Central memory CD8-positive, alpha-beta T cell (primary cell): ENCODE measurements around the gene SCGB2B2.
"Not testable (repeated sequence)": the region's sequence is repeated elsewhere in the genome, so short reads cannot be mapped to it uniquely, and the experiment has no call there.

Source experiments
- ATAC-seq: fragments of 150-1000 bp; cut with Tn5 transposase; replicated peaks from 2 replicates; pipeline ENCODE4 v1.10.0; 2022; ENCODE audit warnings: mild to moderate bottlenecking, moderate FRiP score, moderate number of reproducible peaks; ENCODE audit not compliant: poor library complexity, severe bottlenecking; ENCODE audit errors: extremely low read depth
- DNase-seq, 2 donors: peaks; one replicate each; pipeline ENCODE4 v3.0.0; 2021; ENCODE audit warnings: low spot score in 2 of 2
- H3K27ac Mint-ChIP-seq: one replicate; pipeline ENCODE4 v1.8.0; 2022; ENCODE audit warnings: low read depth, mild to moderate bottlenecking, moderate library complexity, mixed read lengths
- H3K27me3 Mint-ChIP-seq: one replicate; pipeline ENCODE4 v1.8.0; 2022; ENCODE audit warnings: mixed read lengths
- H3K36me3 Mint-ChIP-seq: one replicate; pipeline ENCODE4 v1.8.0; 2022; ENCODE audit warnings: mild to moderate bottlenecking, moderate library complexity, mixed read lengths; ENCODE audit not compliant: insufficient read depth
- H3K4me1 Mint-ChIP-seq: one replicate; pipeline ENCODE4 v1.8.0; 2022; ENCODE audit warnings: mixed read lengths
- H3K4me3 Mint-ChIP-seq: one replicate; pipeline ENCODE4 v1.8.0; 2022; ENCODE audit warnings: mild to moderate bottlenecking, moderate library complexity, mixed read lengths
- H3K9me3 Mint-ChIP-seq: one replicate; pipeline ENCODE4 v1.8.0; 2022; ENCODE audit warnings: mixed read lengths

The SCGB2B2 gene

DNA sequence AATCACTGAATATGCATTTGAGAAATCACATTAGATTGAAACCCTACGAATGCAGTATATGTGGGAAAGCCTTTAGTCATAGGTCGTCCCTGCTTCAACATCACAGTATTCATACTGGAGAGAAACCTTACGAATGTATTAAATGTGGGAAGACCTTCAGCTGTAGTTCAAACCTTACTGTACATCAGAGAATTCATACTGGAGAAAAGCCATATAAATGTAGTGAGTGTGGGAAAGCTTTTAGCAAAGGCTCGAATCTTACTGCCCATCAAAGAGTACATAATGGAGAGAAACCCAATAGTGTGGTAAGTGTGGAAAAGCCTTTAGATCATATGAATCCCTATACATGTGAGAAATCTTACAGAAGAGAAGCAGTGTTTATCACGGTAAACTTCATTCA is 8.3 kb upstream of the SCGB2B2 start:
- not testable (repeated sequence) for H3K27me3 Mint-ChIP-seq, H3K4me1 Mint-ChIP-seq, H3K4me3 Mint-ChIP-seq, ATAC-seq, H3K36me3 Mint-ChIP-seq, H3K27ac Mint-ChIP-seq, DNase-seq
- peaks cover 23% of the 10 kb centered on the region for H3K9me3 Mint-ChIP-seq

DNA sequence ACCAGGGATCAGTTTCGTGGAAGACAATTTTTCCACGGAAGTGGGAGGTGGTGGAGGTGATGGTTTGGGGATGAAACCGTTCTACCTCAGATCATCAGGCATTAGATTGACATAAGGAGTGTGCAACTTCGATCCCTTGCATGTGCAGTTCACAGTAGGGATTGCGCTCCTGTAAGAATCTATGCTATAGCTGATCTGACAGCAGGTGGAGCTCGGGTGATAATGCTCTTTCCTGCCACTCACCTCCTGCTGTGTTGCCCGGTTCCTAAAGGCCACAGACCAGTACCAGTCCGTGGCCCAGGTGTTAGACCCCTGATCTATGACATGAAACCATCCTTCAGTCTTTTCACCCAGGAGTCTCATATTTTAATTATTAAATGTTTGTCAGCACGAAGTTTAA is 4.5 kb upstream of the SCGB2B2 start:
- Mint-ChIP-seq H3K4me1 (peaks cover 18% of the 10 kb centered on the region), H3K4me3 (no peak overlapping the region), H3K27ac (no peak overlapping the region), H3K36me3 (peaks cover 29% of the 10 kb centered on the region), H3K9me3 (peaks cover 13% of the 10 kb centered on the region), H3K27me3 (no peaks in the 10 kb centered on the region)
- ATAC-seq (no peak), DNase-seq (no peak)

DNA sequence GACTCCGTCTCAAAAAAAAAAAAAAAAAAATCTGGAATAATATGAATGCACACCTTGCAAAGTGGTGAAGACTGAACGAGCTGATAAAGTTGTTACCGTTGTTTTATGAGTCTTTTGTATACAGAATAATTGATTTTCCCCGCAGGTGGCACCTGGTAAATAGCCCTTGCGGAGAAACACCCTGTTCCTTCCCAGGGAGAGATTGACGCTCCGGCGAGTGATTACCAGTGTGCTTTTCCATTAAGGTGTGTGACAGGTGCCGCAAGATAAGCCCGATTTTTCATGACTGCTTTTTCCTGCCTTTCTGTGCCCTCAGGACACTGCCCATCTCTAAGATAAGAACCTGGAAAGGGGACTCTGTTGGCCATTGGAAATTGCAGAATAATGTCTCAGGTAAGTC is 1.5 kb upstream of the SCGB2B2 start:
- Mint-ChIP-seq H3K4me1 (peaks cover 18% of the 10 kb centered on the region), H3K4me3 (peak overlapping the region; percentile 97), H3K9me3 (peaks cover 7% of the 10 kb centered on the region), H3K27ac (peak overlapping the region; percentile 99), H3K27me3 (peaks cover 10% of the 10 kb centered on the region), H3K36me3 (peaks cover 26% of the 10 kb centered on the region)
- ATAC-seq (no peak), DNase-seq (no peak)

DNA sequence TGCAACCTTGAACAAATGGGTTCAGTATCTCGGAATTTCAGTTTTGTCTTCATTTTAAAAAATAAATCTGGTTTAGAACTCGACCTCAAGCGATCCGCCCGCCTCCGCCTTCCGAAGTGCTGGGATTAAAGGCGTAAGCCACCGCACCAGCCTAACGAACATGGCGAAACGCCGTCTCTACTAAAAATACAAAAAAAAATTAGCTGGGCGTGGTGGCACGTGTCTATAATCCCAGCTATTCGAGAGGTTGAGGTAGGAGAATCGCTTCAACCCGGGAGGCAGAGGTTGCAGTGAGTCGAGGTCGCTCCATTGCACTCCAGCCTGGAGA is 1.1 kb upstream of the SCGB2B2 start:
- H3K36me3 Mint-ChIP-seq = peaks cover 24% of the 10 kb centered on the region
- H3K27me3 Mint-ChIP-seq = peaks cover 10% of the 10 kb centered on the region
- DNase-seq (no peak), ATAC-seq (no peak)
- H3K27ac Mint-ChIP-seq = peak overlapping the region; percentile 99
- H3K4me3 Mint-ChIP-seq = peak overlapping the region; percentile 97
- peaks cover 18% of the 10 kb centered on the region for H3K4me1 Mint-ChIP-seq
- peaks cover 7% of the 10 kb centered on the region for H3K9me3 Mint-ChIP-seq

DNA sequence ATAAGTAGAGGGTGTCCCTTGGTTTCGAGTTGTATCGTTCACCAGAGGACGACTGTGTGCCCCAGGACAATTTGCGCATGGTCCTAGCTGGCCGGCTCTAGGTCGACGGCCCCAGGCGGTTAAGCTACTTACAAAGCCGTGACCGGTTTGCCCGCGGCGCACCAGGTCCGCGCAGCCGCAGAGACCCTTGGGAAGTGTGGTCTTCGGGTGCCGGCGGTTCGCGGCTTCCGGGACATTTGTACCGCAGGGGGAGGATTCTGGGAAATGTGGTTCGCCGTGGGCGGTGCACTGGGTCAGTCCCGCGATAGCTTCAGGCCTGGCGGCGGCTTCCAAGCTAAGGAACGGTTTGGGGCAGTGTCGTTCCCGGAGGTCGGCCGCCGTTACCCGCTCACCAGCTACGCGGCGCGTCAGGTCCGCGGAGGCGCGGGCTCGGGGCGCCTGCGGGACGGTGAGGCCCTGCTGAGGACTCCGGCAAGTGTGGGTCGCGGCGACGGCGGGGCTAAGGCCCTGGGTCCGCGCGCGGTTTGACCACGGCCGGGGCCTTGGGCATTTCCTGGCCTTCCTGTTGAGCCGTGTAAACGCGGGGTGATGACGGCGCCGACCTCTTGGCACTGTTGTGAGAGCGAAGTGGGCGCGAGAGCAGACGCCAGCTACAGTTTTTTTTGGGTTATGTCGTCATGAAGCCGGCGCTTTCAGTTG is 576 bp upstream of the SCGB2B2 start, which contains the start of gene ZNF302:
Gene ZNF302 (plus strand): TSS at position 293 of the 699 bp plus-strand sequence. CDS start 1,127 bp downstream, outside the sequence.
- H3K36me3 Mint-ChIP-seq = peaks cover 21% of the 10 kb centered on the region
- peak within 1 kb of the TSS; percentile 97 for H3K4me3 Mint-ChIP-seq
- ATAC-seq (peak; percentile 91), DNase-seq (peak; percentile 87 to 88)
- peaks cover 7% of the 10 kb centered on the region for H3K9me3 Mint-ChIP-seq
- H3K27ac Mint-ChIP-seq = peak within 1 kb of the TSS; percentile 99
- peaks cover 10% of the 10 kb centered on the region for H3K27me3 Mint-ChIP-seq
- peaks cover 18% of the 10 kb centered on the region for H3K4me1 Mint-ChIP-seq

DNA sequence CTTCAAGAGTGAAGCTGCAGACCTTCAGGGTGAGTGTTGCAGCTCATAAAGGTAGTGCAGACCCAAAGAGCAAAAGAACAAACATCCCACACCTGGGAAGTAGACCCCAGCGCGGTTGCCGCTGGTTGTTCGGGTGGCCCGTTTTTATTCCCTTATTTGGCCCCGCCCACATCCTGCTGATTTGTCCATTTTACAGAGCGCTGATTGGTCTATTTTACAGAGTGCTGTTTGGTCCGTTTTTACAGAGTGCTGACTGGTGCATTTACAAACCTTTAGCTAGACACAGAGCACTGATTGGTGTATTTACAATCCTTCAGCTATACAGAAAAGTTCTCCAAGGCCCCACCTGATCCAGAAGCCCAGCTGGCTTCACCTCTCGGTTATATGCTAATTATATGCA is 1.0 kb downstream of the SCGB2B2 start:
- H3K27ac Mint-ChIP-seq = no peak overlapping the region
- ATAC-seq (no peak), DNase-seq (no peak)
- peaks cover 20% of the 10 kb centered on the region for H3K36me3 Mint-ChIP-seq
- H3K4me3 Mint-ChIP-seq = no peak overlapping the region
- H3K4me1 Mint-ChIP-seq = peaks cover 18% of the 10 kb centered on the region
- H3K27me3 Mint-ChIP-seq = peaks cover 10% of the 10 kb centered on the region
- peaks cover 7% of the 10 kb centered on the region for H3K9me3 Mint-ChIP-seq

DNA sequence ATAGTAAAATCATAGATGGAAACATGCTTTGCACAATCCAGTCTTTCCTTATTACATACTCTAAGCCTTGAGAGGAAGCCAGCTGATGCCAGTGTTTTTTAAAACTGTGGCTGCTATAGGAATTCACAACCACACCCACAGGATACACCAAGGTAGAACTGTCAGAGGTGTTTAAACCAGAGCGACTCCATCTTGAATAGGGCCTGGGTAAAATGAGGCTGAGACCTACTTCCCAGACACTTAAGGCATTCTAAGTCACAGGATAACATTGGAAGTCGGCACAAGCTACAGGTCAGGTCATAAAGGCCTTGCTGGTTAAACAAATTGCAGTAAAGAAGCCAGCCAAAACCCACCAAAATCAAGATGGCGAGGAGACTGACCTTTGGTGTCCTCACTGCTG is 1.7 kb downstream of the SCGB2B2 start:
- DNase-seq (no peak), ATAC-seq (no peak)
- H3K27ac Mint-ChIP-seq = no peak overlapping the region
- peaks cover 7% of the 10 kb centered on the region for H3K9me3 Mint-ChIP-seq
- H3K27me3 Mint-ChIP-seq = peaks cover 10% of the 10 kb centered on the region
- H3K36me3 Mint-ChIP-seq = peaks cover 21% of the 10 kb centered on the region
- no peak overlapping the region for H3K4me3 Mint-ChIP-seq
- peaks cover 18% of the 10 kb centered on the region for H3K4me1 Mint-ChIP-seq

DNA sequence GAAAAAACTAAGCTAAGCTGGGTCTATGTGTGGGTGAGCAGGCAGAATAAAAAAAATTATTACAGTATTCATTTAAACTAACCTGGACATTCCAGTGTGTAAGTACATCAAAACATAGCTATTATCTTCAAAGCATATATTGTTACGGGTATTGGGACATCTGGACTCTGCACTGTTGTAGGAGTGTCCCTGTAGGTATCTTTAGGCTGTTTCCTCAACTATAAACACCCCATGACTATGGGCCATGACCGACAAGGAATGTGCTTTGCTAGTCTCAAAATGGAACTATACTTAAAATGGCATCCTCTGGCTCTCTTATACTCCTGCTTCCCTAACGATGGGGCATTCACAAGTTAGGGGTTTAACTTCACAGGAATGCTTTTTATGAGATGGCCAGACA is 3.4 kb downstream of the SCGB2B2 start:
- DNase-seq = no peak
- peaks cover 19% of the 10 kb centered on the region for H3K36me3 Mint-ChIP-seq
- peaks cover 10% of the 10 kb centered on the region for H3K27me3 Mint-ChIP-seq
- H3K4me3 Mint-ChIP-seq = no peak overlapping the region
- H3K9me3 Mint-ChIP-seq = no peaks in the 10 kb centered on the region
- peaks cover 6% of the 10 kb centered on the region for H3K4me1 Mint-ChIP-seq
- ATAC-seq = no peak
- H3K27ac Mint-ChIP-seq = no peak overlapping the region

DNA sequence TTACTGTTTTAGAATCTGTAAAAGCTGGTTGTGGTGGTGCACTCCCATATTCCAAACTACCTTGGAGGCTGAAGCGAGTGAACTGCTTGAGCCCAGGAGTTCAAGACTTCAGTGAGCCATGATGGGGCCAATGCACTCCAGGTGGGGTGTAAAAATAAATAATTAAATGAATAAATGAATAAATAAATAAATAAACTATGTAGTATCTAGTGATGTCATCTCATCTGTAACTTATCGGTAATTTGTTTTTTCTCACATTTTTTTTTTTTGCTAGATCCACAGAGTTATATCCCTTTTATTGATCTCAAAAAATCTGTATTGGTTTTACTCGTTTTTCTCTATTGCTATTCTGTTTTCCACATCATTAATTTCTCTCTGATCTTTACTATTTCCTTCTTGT is 5.0 kb downstream of the SCGB2B2 start:
- peaks cover 9% of the 10 kb centered on the region for H3K4me1 Mint-ChIP-seq
- ATAC-seq (no peak), DNase-seq (no peak)
- no peak overlapping the region for H3K27ac Mint-ChIP-seq
- no peaks in the 10 kb centered on the region for H3K9me3 Mint-ChIP-seq
- H3K4me3 Mint-ChIP-seq = no peak overlapping the region
- peaks cover 9% of the 10 kb centered on the region for H3K36me3 Mint-ChIP-seq
- H3K27me3 Mint-ChIP-seq = peaks cover 10% of the 10 kb centered on the region

DNA sequence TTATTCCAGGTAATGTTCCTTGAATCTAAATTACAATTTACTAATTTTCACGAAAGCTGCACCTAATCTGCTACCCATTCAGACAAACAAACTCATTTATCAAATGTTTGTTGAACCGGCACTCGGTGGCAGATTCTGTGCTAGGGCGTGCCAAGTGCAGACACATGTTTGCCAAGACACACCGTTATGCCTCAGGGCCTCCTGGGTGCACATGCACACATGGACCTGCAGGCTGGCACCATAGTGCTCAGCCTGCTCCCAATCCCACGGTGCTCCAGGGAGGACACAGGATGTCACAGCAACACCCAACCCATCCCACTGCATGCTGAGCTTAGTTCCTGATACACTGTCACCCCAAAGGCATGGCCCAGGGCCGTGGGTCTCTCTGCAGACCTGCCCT is 7.7 kb downstream of the SCGB2B2 start:
- Mint-ChIP-seq H3K27ac (no peak overlapping the region), H3K36me3 (peaks cover 9% of the 10 kb centered on the region), H3K4me3 (no peak overlapping the region), H3K9me3 (no peaks in the 10 kb centered on the region), H3K27me3 (peaks cover 8% of the 10 kb centered on the region), H3K4me1 (peaks cover 16% of the 10 kb centered on the region)
- DNase-seq (no peak), ATAC-seq (no peak)

DNA sequence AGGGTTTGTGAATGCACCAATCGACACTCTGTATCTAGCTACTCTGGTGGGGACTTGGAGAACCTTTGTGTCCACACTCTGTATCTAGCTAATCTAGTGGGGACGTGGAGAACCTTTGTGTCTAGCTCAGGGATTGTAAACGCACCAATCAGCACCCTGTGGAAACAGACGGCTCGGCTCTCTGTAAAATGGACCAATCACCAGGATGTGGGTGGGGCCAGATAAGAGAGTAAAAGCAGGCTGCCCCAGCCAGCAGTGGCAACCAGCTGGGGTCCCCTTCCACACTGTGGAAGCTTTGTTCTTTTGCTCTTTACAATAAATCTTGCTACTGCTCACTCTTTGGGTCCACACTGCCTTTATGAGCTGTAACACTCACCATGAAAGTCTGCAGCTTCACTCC is 8.3 kb downstream of the SCGB2B2 start:
- DNase-seq, H3K36me3 Mint-ChIP-seq, H3K27ac Mint-ChIP-seq, H3K9me3 Mint-ChIP-seq, ATAC-seq, H3K27me3 Mint-ChIP-seq: not testable (repeated sequence)
- Mint-ChIP-seq H3K4me1 (peaks cover 17% of the 10 kb centered on the region), H3K4me3 (peak overlapping the region; percentile 6)

DNA sequence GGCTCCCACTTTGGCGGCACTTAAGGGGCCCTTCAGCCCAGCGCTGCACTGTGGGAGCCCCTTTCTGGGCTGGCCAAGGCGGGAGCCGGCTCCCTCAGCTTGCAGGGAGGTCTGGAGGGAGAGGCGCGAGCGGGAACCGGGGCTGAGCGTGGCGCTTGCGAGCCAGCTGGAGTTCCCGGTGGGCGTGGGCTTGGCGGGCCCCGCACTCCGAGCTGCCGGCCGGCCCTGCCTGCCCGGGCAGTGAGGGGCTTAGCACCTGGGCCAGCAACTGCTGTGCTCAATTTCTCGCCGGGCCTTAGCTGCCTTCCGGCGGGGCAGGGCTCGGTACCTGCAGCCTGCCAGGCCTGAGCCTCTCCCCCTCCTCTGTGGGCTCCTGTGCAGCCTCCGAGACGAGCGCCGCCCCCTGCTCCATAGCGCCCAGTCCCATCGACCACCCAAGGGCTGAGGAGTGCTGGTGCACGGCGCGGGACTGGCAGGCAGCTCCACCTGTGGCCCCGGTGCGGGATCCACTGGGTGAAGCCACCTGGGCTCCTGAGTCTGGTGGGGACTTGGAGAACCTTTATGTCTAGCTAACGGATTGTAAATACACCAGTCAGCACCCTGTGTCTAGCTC is 8.8 kb downstream of the SCGB2B2 start:
- not testable (repeated sequence) for H3K9me3 Mint-ChIP-seq

DNA sequence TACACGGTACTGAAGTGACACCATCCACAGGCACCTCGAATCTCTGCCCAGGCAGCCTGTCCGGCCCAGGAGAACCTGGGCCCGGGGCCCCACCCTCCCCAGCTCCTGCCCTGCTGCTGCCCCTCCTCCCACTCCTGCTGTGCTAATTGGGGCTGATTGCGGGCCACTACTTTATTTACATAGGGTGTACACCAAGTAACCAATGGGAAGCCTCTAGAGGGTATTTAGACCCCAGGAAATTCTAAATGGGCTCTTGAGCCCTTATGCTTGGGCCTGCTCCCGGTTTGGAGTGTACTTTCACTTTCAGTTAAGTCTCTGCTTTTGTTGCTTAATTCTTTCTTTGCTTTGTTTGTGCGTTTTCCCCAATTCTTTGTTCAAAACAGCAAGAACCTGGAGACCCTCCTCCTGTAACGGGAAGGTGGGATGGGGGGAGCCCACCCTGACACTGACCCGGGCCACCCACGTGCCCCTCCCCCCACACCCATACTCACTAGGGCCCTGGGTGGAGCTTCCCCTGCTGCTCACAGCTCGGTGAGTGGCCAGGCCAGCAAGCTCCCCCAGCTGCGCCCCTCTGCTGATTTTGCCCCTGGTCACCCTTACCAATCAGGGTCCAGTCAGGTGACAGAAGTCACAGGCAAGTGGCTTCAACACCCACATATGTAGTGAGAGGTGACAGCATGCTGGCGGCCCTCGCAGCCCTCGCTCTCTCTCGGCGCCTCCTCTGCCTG is 9.4 kb downstream of the SCGB2B2 start:
- Mint-ChIP-seq H3K36me3 (peaks cover 9% of the 10 kb centered on the region), H3K27ac (peak overlapping the region; percentile 75), H3K4me3 (peak overlapping the region; percentile 49), H3K27me3 (no peaks in the 10 kb centered on the region), H3K4me1 (peaks cover 29% of the 10 kb centered on the region), H3K9me3 (no peaks in the 10 kb centered on the region)
- ATAC-seq = no peak
- DNase-seq = no peak

More for the DNA sequence above, 8.8 kb downstream of the SCGB2B2 start:
- ATAC-seq, DNase-seq, H3K27me3 Mint-ChIP-seq, H3K36me3 Mint-ChIP-seq: not testable (repeated sequence)
- H3K4me1 Mint-ChIP-seq = peaks cover 23% of the 10 kb centered on the region
- H3K27ac Mint-ChIP-seq = peak overlapping the region; percentile 75
- peak overlapping the region; percentile 6 for H3K4me3 Mint-ChIP-seq
